ENCODE data around the gene SELENOH.

The SELENOH gene

DNA sequence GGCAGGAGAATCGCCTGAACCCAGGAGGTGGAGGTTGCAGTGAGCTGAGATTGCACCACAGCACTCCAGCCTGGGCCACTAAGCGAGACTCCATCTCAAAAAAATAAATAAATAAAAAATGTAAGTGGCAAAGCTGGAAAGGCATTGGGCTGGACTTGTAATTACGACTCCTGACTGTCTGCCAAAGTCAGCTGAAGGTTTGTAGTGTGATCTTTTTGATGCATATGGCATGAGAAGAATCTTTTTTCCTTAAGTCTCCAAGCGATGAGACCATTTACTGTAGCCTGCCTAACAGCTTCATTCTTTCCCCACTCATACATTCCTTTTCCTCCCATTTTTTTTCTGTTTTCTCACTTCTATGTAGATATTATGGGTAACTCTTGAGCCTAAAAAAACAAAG lies 45.1 kb downstream of the SELENOH start:
- no peak for DNase-seq

GRCh38 chr11:57787006-57787604 lies 45.8 kb downstream of the SELENOH start:
- no peak for DNase-seq

DNA sequence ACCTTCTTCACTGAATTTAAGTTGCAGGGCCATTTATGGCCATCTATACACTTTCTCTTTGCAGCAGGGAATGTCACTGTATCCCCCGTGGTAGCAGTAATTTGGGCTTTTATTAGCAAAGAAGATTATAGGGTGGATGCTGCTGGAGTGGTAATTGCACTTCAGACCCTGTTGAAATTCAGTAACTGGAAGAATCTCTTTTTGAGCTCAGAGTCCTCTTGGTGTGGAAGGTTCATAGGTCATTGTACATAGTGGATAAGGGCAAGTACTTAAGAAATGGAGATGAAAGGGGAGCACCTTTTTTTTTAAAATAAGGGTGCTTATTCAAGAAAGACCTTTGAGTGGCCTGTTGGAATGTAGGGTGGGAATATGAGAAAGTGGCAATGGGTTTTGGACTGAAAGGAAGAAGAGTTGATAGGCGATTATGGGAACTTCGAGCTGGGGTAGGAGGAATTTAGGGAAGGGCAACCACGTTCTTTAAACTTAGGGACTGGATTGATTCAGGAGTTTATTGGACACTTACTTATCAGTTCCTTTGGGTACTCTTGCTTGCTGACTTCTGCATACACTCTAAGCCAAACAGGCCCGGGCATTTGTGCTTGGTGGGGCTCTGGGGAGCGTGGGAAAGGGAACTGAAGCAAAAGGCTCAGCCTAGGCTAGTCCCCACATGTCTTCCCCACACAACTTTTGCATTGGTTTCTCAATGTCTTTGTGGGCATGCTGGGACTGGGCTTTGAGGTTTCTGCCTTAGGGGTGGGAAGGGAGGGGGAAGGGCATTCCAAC lies 46.8 kb downstream of the SELENOH start:
- DNase-seq: no peak

DNA sequence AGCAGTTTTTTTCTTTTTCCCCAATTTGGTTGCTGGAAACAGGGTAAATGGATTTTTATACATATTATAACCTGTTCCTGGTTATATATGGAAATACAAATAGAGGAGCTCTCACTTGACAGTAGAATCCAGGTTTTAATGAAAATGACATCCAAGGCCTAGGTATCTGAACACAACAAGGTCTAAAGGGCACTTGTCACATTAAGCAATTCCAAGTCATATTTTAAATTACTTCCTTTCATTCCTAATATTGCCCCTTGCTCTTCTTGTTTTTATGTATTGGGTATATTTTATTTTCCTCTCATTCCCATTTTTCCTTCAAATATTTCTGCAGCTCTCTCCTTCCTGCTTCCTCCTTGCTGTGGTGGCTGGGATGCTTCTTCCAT lies 47.4 kb downstream of the SELENOH start:
- no peak for DNase-seq

DNA sequence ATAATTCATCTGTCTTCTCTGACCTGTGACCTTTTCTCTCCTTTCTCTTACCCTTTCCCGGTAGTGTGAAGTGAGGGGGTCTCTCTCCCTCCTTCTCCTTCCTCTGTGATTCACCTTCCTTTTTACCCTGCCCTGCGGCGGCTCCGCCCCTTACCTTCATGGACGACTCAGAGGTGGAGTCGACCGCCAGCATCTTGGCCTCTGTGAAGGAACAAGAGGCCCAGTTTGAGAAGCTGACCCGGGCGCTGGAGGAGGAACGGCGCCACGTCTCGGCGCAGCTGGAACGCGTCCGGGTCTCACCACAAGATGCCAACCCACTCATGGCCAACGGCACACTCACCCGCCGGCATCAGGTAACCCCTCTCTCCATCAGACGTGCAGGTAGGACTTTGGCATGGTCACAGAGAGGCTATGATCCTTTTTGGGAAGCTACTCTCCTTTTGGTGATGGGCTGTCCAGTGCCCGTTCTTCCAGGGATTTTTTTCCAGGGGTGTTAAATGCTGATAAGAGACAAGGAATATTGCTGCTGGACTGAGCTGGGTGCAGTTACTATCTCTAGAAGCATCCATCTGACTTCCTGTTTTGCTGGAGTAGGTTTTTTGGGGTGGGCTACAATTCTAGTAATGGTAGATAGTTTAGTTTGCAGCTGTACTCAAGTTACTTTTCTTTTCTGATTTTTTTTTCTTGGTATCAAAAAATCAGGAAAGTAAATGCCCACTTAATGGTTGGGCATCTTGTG lies 50.2 kb downstream of the SELENOH start:
- no peak for DNase-seq

DNA sequence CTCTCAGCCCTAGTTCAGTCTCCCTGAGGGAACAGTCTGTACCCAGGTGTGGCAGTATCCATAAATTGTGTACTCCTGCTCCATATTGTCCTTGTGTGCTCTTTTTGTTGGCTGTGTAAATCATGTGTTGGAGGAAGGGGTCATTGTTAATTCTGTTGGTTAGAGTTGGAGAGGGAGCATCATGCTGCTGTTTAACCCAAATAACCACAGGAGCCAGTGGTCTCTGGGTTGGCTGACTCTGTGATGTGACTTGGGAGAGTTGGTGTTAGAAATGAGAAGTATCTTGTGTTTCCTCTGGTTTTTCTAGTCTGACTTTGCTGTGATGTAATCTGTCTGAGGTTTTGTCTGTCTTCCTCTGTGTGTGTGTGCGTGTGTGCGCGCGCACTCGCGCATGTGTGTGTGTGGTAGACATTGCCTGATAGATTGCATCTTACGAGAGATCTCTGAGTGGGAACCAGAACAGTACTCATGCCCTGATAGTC lies 50.8 kb downstream of the SELENOH start:
- DNase-seq: peak; percentile 59

DNA sequence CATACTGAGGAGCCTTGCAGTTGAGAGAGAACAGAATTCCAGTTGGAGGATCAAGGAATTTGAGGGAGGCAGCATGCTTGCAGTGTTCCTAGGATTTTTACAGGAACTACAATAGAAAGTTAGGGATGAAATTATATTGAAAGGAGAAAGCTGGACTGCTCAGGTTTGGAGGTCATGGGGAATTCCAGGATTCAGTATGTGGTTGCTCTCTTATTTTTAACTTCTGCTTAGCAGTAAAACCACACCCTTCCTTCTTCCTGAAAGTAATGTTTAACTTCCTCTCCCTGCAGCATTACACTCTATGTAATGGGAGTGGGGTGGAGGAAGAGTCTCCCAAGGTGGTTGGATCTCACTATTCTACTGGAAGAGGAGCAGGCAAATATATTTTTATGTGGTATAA lies 51.6 kb downstream of the SELENOH start:
- no peak for DNase-seq

All from NK-92 treated with Interleukin-12 subunit alpha and Interleukin-12 subunit beta, amount 100 ng/mL, for 24 hours (cell line).